Tongue (tissue), 2 donors: ENCODE measurements around the gene SERTAD2. TPM values are rescaled to one million over a fixed set of nuclear protein-coding genes. Genes with fewer than 3 reads are reported as not detected.

Source experiments
- DNase-seq: peaks from one replicate; pipeline ENCODE4 v3.0.0-alpha.2; 2015
- total RNA-seq: library from RNA; depleted of rRNA; stranded (reverse); fragments of >200 nt; gene quantifications from one replicate; pipeline ENCODE4 v1.2.3, GENCODE V29; 2014

SERTAD2 gene
- total RNA-seq, 1 donor from 2014 or later: 15.6 TPM

- DNase-seq: no peak
Observed at GRCh38 chr2:64672708-64673107, 19.0 kb upstream of the SERTAD2 start.

- no peak for DNase-seq
Observed at GRCh38 chr2:64670047-64670446, 16.3 kb upstream of the SERTAD2 start.

GRCh38 chr2:64669288-64669687 is 15.6 kb upstream of the SERTAD2 start:
- DNase-seq: no peak

- DNase-seq: no peak
Observed at GRCh38 chr2:64668542-64668941, 14.8 kb upstream of the SERTAD2 start.

- no peak for DNase-seq
Observed at GRCh38 chr2:64667535-64667934, 13.8 kb upstream of the SERTAD2 start.

- DNase-seq: no peak
Observed at GRCh38 chr2:64666810-64667438, 13.2 kb upstream of the SERTAD2 start.

GRCh38 chr2:64665709-64666108 is 12.0 kb upstream of the SERTAD2 start:
- no peak for DNase-seq

GRCh38 chr2:64663402-64663801 is 9.7 kb upstream of the SERTAD2 start:
- no peak for DNase-seq

- no peak for DNase-seq
Observed at GRCh38 chr2:64661741-64662169, 8.0 kb upstream of the SERTAD2 start.

- DNase-seq: no peak
Observed at GRCh38 chr2:64659252-64659651, 5.5 kb upstream of the SERTAD2 start.

GRCh38 chr2:64658269-64658668 is 4.6 kb upstream of the SERTAD2 start:
- DNase-seq: no peak

- no peak for DNase-seq
Observed at GRCh38 chr2:64657411-64657810, 3.7 kb upstream of the SERTAD2 start.

- no peak for DNase-seq
Observed at GRCh38 chr2:64656379-64656778, 2.7 kb upstream of the SERTAD2 start.

- DNase-seq: no peak
Observed at GRCh38 chr2:64655873-64656272, 2.2 kb upstream of the SERTAD2 start.

GRCh38 chr2:64655018-64655664 is 1.4 kb upstream of the SERTAD2 start:
- DNase-seq: peak; percentile 53

- peak; percentile 94 for DNase-seq
Observed at GRCh38 chr2:64654063-64654811, 524 bp upstream of the SERTAD2 start.

GRCh38 chr2:64652231-64653108 is 1.2 kb downstream of the SERTAD2 start:
- DNase-seq: peak; percentile 80

- no peak for DNase-seq
Observed at GRCh38 chr2:64651590-64651989, 2.1 kb downstream of the SERTAD2 start.

GRCh38 chr2:64650722-64651338 is 2.9 kb downstream of the SERTAD2 start:
- no peak for DNase-seq

- no peak for DNase-seq
Observed at GRCh38 chr2:64650296-64650695, 3.4 kb downstream of the SERTAD2 start.

GRCh38 chr2:64649626-64650025 is 4.1 kb downstream of the SERTAD2 start:
- DNase-seq: peak; percentile 67

GRCh38 chr2:64649013-64649484 is 4.7 kb downstream of the SERTAD2 start:
- no peak for DNase-seq
